T47D (cell line): Measurements from ENCODE around the gene CHRNA1.

Experiments used
- DNase-seq, 2 experiments: peaks; one replicate each; pipeline versions ENCODE4 v3.0.0 to v3.0.0-alpha.2; 2011 to 2012; ENCODE audit warnings: low read depth in 1 of 2, low spot score in 1 of 2
- JUND ChIP-seq: IDR thresholded peaks from 2 replicates; pipeline ENCODE4 v1.6.1; 2012; ENCODE audit warnings: low read depth
- in situ Hi-C: cut with HindIII; loops from 2 replicates; pipeline ENCODE4 v1.10.0; 2016; ENCODE audit warnings: low sequenced_read_pairs, low pct_unique_long_range_greater_than_20kb

CHRNA1 gene

GRCh38 chr2:174764280-174765255 lies at the start of gene CHRNA1:
Gene CHRNA1, minus strand, starts transcription at chr2:174764472. Its CDS starts 78 bp downstream, at chr2:174764394.
- in situ Hi-C loops: no loop called here
- no peak for TF ChIP-seq JUND
- no peak for DNase-seq

DNA sequence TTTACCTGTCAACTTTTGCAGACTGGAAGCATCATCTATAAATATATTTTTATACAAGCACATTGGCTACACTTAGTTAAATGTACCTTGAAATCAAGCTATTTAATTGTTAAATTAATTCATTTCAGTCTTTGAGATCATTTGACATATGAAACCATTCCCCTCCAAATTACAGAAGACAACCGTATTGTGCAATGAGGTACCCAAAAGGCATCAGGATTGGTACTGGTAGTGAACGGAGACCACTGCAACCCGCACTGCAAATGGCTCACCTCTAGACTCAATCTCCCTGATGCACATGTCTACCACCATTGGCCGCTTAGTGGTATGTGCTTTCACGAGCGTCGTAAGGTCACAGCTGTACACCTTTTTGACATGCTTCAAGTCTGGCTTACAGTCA lies 47.8 kb upstream of the CHRNA1 start:
- in situ Hi-C loops: no loop called here
- no peak for TF ChIP-seq JUND
- no peak for DNase-seq

DNA sequence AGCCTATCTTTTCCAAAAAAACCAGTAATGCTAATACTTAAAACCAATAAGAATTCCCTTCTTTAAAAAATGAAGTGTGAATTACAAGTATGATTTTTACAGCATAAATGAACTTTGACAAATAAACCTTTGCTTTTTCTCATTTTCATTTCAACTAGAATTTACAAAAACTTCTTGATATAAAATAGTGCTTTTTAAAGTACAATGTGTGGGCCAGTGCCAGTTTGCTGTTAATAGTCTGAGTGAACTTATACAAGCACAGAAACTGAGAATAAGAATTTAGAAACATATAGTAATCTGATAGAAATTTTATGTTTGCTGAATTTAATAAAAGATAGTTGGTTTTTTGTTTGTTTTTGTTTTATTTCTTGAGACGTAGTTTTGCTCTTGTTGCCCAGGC lies 43.7 kb upstream of the CHRNA1 start:
- no peak for TF ChIP-seq JUND
- no peak for DNase-seq
- in situ Hi-C loops: no loop called here

- no peak for TF ChIP-seq JUND
- no peak for DNase-seq
- in situ Hi-C loops: no loop called here
These were observed 41.5 kb upstream of the CHRNA1 start for GRCh38 chr2:174805803-174806202.

- in situ Hi-C loops: no loop called here
- TF ChIP-seq JUND: no peak
- DNase-seq: no peak
These were observed 38.2 kb upstream of the CHRNA1 start for GRCh38 chr2:174802459-174802858.

DNA sequence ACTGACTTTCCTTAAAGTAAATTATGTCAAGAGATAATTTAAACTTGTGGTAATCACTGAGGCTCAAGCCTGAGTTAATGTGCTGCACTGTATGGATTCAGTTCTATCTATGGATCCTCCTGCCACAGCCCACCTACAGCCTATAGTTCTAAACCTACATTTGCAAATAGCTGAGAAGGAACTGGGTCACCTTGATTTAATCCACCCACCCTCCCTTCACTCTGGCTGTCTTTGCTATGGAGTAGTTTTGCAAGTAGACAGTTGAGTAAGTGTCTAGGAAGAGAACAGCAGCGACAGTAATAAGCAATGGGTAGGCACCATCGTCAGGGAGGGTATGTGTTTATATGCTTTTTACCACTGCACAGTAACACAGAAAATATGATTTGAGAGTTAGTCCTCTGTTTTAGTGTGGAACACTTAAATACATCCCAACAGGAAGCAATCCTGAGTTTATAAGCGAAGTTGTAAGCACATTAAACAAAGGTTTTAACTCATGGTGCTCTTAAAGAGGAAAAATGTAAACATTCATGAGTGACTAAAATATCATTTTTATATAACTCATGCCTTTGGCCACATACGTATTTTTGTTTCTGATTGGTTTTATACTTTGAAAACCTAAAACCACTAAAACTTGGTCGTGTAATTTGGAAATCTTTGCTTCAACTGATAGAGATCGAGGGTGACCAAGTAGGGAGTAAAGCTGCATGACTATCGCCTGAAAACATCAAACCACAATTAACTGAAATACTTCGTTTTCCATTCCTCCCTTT lies 36.3 kb upstream of the CHRNA1 start:
- in situ Hi-C loops: no loop called here

GRCh38 chr2:174798801-174799200 lies 34.5 kb upstream of the CHRNA1 start:
- no peak for DNase-seq
- no peak for TF ChIP-seq JUND
- in situ Hi-C loops: no loop called here

More for the DNA sequence above, 36.3 kb upstream of the CHRNA1 start:
- no peak for DNase-seq
- no peak for TF ChIP-seq JUND

GRCh38 chr2:174797781-174798276 lies 33.6 kb upstream of the CHRNA1 start:
- in situ Hi-C loops: no loop called here
- no peak for DNase-seq
- no peak for TF ChIP-seq JUND

DNA sequence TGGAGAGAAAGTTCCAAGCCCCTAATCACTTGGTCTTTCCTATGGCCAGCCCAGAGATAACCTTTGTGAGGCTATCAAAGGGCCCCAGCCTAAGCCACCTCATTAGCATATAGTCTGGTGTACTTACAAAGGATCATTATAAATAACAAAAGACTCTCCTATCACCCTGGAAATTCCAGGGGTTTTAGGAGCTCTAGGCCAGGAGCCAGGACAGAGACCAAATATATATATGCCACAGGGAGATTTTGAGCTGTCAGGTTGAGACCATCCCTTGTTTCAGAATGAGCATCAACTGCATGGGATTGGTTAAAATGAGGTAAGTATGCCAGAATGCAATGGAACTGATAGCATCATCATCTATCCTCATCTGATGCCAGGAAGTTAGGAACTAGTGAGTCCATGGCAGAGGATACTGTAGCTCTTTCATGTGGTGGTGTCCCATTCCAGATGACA lies 32.1 kb upstream of the CHRNA1 start:
- in situ Hi-C loops: no loop called here
- no peak for DNase-seq
- no peak for TF ChIP-seq JUND

DNA sequence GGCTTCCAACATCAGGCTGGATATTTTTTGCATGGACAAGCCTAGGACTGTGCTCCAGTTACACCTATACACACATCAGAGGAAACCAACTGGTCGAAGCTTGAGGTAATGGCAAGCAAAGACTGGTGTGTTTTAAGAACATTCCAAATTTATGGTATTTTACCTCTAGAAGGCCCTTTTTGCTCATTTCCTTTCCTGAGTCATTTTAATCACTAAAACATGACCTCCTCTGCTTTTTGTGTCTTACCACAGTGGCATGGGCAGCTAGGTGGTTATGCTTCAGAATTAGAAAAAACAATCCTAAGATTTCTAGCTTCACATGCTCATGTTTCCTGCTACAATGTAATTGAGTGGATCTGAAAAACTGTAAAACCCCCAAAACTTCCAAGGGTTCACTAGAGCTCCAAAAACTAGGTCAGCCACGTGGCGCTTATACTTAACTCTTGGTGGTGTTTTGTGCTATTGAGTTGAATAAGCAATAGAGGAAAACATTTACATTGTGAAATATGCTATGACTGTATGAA lies 30.6 kb upstream of the CHRNA1 start:
- no peak for DNase-seq

DNA sequence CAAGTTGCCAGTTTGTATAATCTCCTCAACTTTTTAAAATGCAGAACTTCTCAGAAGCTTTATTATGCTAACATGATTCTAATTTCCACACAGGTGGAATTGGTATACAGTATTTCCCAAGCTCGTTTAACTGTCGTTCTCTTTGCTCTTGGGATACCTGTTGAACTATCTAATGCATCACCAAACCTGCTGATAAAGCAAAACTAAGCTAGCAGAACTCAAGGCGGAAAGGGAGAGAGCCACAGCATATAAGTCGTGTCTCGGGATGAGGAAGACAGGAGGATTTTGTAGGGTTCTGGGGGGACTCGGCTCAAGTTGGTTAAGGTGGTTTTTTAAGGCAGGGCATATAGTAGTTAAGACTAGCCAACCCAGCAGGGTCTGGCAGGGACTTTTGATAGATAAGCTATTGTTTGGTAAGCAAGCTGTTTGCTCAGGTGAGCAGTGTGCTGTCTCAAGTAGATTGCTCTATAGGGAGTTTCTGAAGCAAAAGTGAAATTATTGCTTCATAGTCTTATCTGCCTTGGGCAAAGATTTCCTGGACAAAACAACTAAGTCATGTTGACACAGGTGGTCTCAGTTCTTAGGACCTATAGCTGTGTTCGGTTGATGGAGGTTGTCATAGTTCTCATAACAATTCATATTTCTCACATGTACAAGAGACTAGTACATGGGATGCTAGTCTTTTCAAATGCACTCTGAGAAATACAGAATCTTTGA lies 28.2 kb upstream of the CHRNA1 start:
- no peak for DNase-seq
- in situ Hi-C loops: no loop called here
- TF ChIP-seq JUND: no peak

More for the DNA sequence above, 30.6 kb upstream of the CHRNA1 start:
- in situ Hi-C loops: no loop called here
- no peak for TF ChIP-seq JUND

GRCh38 chr2:174791746-174792280 lies 27.5 kb upstream of the CHRNA1 start:
- DNase-seq: no peak
- TF ChIP-seq JUND: no peak
- in situ Hi-C loops: no loop called here
